ENCODE results near the gene DIPK1B.
"Not testable (repeated sequence)": the region's sequence is repeated elsewhere in the genome, so short reads cannot be mapped to it uniquely, and the experiment has no call there.

DIPK1B gene

DNA sequence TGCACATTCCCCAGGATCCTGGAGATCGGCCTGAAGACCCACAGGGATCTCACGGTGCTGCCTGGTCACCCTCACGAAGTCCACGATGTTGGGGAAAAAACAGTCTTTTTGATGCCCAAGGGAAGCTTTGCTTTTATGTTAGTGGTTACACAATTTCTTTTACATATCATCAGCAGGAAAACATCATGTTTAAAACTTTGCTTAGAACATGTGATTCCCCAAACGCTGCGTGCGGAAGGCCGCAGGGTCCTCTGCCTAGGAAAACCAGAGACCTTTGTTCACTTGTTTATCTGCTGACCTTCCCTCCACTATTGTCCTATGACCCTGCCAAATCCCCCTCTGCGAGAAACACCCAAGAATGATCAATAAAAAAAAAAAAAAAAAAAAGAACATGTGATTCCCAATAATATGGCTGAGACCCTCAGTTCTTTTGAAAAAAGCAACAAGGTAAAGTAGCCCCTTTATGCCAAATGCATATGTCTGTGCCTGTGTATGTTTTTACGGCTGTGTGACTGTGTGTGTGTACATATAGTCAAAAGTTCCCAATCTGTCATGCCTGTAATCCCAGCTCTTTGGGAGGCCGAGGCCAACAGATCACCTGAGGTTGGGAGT is 13.6 kb upstream of the DIPK1B start:
- no peak for DNase-seq (ENCODE audit: low read depth, low spot score)

DNA sequence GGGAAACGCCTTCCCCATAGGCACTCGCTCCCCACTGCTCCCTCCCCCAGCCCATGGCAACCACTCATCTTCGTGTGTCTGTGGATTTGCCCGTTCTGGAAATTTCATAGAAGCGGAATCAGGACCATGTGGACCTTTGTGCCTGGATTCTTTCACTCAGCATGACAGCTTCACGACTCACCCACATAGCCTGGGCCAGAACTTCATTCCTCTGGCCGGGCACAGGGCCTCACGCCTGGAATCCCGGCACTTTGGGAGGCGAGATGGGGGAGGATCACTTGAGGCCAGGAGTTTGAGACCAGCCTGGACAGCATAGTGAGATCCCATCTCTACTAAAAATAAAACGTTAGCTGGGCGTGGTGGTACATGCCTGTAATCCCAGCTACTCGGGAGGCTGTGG is 12.1 kb upstream of the DIPK1B start:
- DNase-seq (ENCODE audit: low read depth, low spot score) = no peak

DNA sequence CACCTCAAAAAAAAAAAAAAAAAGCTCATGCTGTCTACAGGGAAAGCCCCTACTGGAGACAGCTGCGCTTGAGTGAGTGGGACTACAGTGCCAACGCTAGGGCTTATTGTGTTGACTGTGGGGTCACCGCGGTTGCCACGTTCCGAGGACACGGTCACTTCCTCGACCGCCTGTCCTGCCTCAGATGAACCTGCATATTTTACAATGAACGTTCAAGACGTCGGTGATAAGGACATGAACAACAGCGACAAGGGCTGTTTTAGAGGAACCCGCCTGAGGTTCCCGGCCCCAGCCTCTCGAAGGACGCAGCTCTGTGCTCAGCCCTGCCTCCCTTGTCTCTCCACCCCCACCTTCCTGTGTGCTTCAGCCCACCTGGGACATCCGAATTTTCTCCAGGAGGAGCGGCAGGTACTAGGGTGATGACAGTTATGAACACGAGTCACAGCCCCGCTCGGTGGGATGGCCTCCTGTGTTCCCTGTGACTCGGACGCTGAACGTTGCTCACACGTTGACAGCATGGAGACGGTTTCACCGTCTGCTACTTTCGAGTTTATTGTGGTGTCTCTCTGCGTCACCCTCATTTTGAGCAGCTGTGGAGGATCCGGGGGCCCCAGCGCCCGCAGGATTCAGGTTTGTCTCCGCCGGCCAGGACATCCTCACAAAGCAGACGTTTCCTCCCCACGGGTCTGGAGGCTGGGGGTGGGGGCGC is 11.3 kb upstream of the DIPK1B start:
- no peak for DNase-seq (ENCODE audit: low read depth, low spot score)

DNA sequence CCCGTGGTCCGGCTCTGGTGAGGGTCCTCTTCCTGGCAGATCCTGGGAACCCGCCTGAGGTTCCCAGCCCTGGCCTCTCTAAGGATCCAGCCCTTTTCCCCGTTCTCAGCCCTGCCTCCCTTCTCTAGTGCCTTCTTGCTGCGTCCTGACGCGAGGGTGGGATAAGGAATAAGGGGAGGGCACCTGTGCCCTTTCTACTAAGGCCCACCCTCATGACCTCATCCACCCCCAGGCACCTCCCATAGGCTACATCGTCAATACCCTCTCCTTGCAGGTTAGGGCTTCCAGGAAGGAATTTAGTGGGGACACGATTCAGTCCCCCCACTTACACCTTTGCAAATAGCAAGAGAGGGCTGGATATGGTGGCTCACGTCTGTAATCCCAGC is 10.7 kb upstream of the DIPK1B start:
- DNase-seq (ENCODE audit: low read depth, low spot score) = no peak

DNA sequence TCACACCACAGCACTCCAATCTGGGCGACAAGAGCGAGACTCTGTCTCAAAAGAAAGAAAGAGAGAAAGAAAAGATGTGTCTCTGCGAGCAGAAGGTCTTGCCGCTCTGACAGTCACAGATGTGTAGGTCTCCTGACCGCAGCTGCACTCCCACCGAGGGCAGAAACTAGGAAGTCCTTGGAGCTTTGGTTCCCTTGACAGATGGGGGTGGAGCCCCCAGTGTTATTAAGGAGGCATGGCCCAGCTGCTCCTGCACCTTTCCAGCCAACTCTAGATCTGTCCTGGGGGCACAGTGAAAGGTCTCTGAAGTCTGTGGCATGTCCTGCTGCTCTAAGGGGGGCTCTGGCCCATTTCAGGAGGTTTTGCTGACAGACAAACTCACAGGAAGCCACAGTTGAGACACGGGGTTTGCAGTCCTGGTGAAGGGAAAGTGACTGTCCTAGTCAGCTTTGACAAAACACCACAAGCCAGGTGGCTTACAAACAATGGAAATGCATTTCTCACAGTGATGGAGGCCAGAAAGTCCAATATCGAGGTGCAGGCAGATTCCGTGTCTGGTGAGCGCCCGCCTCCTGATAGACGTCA is 9.0 kb upstream of the DIPK1B start:
- peak; percentile 58 for DNase-seq (ENCODE audit: low read depth, low spot score)

DNA sequence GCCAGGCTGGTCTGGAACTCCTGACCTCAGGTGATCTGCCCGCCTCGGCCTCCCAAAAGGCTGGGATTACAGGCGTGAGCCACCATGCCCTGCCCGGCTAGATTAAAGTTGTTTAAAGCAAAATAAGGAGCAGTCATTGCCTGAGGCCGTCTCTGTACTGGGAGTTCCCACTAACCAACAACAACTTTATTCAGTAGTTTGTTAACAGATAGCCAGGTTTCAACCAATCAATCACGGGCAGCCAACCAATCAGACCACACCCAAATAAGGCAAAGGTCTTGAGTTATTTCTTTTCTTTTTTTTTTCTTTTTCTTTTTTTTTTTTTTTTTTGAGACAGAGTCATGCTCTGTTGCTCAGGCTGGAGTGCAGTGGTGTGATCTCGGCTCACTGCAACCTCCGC is 7.6 kb upstream of the DIPK1B start:
- DNase-seq (ENCODE audit: low read depth, low spot score) = not testable (repeated sequence)

DNA sequence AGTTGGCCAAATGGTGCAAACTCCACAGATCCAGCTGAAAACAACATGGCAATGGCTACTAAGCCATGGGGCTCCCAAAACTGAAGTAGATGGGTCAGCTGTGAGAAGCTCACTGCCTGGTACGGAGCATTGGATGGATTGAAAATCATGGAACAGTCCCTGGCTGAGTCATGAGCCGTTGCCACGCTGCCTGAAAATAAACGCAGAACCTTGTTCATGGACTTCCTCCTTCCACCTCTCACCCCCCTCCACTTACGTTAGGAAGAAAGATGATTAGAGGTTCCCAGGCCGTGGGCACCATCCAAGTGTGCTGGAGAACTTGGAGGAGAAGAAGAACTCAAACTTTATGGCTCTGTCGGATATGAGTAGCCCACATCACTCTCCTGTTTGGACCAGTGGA is 6.8 kb upstream of the DIPK1B start:
- DNase-seq (ENCODE audit: low read depth, low spot score) = no peak

DNA sequence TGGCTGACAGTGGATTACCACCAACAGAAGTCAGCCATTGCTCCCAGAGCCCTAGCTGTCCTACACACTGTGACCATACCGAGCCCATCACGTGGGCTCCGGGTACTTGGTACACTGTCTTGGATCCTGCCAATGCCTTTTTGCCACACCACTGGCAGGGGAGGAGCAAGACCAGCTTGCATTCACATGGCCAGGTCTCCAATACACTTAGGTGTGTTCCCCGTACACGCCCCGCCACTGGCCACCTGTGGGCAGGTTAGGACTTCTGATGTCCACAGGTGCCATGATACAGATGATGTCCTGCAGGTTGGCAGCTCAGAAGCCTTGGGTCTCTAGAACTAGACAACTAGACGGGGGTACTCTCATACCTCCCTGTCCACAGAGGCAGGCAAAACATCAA is 5.4 kb upstream of the DIPK1B start:
- no peak for DNase-seq (ENCODE audit: low read depth, low spot score)

DNA sequence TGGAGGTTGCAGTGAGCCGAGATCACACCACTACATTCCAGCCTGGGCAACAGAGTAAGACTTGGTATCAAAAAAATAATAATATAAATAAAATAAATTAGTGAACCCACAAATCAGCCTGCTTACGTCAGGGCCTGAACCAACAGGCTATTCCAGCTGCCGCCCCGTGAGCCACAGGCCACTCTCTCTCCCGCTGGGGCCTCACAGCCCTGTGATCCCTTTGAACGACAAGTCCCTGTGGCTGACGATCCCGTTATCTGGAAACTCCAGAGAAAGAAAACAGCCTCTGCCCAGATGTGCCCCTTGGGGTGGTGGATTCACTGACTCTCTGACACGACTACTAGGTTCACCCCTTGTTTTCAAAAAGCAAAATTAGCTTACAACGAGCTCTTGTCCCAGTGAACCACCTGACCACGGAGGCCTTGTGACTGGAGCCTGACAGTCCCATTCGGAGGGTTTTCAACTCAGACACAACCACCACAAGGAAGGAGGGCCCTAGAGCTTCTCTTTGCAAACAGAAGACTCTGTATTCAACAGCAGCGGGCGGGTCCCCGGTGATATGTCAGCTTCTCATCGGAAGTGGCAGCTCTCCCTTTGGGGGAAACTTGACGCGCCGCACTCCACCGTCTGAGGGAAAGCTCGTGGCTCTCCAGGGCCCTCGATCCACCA is 4.4 kb upstream of the DIPK1B start:
- no peak for DNase-seq (ENCODE audit: low read depth, low spot score)

DNA sequence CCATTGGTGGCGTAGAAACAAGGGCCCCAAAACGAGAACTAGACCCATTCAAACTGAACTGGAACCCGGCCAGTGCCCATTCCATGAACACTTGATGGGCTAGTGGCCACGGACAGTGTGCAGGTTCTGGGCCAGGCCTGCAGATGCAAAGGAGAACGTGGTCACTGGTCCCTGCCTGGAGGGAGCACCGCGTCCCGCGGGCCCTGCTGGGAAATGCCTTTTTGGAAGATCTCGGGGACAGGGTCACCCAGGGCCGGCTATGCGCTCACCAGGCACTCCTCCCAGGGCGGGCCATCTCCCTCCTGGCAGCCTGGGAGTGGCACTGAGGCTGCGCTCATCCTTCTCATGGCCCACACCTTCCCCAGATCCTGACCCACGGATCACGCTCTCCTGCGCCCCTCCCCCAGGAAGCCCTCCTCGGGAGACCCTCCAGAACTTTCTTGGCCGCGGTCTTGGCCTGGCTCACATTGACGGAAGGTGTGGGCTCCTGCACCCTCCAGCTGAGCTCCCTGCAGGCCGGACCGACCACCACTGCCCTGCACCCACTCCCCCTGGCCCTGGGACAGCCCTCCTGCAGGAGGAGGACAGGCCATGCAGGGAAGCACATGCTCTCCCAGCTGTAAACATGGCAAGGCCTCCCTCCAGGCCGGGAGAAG is 2.8 kb upstream of the DIPK1B start:
- DNase-seq (ENCODE audit: low read depth, low spot score) = no peak

DNA sequence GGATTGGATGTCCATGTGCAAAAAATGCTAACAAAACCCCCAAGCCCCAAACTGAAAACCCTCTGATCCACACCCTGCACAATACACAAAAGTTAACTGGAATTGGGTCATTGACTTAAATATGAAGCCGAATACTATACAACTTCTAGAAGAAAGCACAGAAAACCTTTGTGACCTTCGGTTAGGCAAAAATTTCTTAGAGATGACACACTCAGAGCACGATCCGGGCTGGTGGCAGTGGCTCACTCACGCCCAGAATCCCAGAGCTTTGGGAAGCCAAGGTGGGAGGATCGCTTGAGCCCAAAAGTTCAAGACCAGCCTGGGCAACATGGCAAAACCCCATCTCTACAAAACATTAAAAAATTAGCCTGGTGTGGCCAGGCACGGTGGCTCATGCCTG is 1.8 kb upstream of the DIPK1B start:
- DNase-seq (ENCODE audit: low read depth, low spot score) = no peak

DNA sequence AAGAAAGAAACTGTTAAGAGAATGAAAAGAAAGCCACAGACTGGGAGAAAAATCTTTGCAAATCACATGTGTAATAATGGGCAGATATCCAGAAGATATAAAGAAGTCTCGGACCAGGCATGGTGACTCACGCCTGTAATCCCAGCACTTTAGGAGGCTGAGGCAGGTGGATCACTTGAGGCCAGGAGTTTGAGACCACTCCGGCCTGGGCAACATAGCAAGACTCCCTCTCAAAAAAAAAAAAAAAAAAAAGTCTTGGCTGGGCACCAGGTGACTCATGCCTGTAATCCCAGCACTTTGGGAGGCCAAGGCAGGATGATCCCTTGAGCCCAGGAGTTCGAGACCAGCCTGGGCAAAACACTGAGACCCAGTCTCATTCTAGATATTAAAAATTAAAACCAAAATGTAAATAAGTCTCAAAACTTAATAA is 1.1 kb upstream of the DIPK1B start:
- DNase-seq (ENCODE audit: low read depth, low spot score) = not testable (repeated sequence)

DNA sequence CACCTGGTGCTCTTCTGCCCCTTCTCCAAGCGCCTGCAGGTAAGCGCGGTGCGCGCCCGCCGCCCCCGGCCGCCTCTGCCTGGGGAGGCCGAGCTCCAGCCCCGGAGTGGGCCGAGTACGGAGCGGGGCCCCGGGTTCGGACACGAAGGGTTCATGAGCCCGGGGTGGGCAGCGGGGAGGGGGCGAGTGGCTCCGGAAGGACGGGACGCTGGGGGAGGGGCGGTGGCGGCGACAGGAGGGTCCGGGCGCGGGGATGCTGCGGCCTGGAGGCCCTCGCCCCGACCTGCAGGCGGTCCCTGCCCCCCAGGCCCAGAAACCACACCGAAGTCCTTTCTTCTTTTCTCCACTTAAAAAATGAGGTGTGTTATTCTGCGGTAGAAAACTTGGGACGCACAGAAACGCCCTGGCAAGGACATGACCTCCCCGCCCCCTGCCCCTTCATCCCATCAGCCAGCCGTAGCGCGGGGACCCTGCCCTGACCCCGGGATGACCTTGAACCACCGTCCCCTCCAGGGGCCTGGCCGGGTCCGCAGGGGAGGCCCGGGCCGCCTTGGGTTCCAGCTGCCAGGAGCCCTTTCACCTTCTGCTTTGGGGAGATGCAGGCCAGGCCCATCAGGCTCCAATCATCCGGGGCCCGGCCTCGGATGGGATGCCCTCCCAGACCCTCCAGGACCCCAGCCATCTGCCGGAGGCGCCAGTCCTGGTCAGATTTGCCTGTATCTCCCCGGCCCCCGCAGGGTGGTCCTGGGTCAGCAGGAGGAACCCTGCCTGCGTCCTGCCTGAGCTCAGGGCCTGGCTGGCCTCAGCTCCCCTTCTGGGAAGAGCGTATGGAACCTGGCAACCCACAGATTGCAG is 545 bp downstream of the DIPK1B start:
- peak; percentile 23 for DNase-seq (ENCODE audit: low read depth, low spot score)

DNA sequence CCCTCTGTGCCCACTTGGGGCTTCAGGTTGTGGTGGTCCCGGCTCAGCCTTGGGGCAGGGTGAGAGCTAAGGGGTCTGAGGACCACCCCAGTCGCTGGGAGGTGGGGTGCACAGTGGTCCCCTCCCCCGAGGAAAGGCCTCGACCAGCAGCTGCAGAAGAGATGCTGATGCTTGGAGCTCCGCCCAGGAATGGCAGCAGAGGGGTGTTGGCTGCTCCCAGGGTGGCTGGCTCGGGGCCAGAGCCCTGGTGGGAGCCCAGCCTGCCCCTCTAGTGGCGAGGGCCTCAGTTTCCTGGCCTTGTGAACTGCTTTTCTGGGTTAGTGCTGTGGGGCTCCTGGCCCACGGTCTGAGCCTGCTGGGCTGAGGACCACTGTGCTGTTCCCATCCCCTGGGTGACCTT is 1.2 kb downstream of the DIPK1B start:
- DNase-seq (ENCODE audit: low read depth, low spot score) = no peak

DNA sequence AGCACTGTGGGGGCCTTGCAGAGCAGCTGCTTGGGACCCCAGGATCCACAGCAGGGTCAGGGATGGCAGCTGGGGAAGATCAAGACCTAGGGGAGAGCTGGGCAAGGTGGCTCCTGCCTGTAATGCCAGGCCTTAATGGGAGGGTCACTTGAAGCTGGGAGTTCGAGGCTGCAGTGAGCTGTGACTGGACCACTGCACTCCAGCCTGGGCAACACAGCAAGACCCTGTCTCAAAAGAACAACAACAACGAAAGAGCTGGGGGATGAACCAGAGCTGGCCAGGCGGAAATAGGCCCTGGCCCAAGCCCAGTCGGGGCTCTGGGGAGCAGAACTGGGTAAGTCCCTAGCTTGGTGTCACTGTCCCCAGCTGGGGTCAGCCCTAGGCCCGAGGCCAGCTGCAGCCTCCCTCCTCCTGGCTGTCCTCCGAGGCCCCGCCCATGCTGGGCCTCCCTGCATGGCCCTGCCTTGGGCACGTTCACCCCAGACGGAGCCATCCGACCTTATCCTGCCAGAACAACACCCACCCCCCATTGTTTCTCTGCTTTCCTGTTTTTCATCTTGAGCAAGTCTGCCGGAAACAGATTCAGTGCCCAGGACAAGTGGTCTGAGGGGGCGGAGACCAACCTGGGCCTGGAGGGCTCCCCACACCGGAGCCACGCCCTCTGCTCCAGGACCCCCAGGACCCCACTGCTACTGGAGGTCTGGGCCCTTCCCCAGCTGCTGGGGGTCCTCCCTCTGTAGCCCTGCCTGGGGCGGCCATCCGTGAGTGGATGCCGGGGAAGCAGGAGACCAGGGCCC is 1.9 kb downstream of the DIPK1B start:
- peak; percentile 27 for DNase-seq (ENCODE audit: low read depth, low spot score)

DNA sequence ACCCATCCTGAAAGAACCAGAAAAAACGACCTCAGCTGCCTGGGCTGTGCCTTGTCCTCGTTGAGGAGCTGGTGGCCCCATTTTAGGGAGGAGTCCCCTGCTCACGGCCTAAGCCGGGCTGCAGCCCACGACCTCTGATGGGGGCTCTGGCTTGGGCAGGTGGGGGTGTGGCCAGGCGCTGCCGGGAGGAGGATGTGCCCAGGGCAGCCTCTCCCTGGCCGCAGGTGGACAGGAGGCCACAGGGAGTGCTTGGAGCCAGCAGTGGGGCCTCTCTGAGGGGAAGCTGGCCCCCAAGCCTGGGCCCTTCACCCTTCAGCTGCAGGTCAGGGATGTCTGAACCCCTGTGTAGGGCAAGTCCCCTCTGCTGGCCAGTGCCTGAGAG is 2.5 kb downstream of the DIPK1B start:
- no peak for DNase-seq (ENCODE audit: low read depth, low spot score)

DNA sequence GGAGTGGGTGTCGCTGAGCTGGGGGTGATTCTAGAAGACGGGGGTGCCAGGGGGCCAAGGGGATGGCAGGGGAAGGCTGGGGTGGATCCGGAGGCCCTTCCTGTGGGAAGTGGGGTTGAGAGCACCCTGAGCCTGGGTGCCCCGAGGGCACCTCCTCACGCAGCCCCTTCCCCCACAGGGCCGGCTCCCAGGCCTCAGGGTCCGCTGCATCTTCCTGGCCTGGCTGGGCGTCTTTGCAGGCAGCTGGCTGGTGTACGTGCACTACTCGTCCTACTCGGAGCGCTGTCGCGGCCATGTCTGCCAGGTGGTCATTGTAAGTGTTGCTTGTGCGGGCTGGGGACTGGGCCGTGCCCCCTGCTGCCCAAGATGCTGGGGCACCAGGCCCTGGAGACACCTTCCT is 5.0 kb downstream of the DIPK1B start:
- DNase-seq (ENCODE audit: low read depth, low spot score) = no peak

DNA sequence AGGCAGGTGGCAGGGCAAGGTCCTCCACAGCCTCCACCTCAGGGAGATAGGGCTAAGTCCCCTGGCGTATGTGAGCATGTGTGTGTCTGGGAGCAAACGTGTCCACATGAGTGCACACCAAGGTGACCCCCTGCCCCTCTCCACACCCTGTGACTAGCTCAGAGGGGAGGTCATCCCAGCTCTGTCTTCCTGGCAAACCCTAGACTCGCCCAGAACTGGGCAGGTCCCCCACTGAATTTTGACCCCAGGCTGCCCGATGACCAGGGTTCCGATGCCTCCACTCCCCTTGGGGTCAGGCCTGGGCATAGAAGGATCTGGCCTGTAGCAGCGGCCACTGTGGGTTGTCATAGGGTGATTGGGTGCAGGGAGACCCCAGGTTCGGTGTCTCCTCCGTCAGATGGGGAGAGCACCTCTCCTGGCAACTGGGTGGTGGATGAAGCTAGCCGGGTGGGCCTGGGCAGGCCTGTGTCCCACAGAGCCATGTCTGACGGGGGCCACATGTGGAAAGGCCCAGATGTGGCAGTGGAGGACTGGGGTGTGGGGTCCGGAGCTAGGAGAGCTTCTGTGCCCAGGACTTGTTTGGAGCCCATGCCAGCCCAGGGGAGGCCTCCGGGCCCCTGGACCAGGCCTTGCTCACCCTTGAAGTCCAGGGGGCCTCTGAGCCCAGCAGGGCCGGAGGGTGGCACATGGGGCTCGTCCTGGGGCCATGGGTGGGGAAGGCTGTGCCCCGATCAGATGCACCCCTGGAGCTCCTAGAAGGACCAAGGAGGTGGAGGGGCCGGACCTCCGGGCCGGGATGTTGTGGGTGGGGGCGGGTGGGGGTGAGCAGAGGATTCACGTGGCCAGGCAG is 6.2 kb downstream of the DIPK1B start:
- DNase-seq (ENCODE audit: low read depth, low spot score) = no peak

DNA sequence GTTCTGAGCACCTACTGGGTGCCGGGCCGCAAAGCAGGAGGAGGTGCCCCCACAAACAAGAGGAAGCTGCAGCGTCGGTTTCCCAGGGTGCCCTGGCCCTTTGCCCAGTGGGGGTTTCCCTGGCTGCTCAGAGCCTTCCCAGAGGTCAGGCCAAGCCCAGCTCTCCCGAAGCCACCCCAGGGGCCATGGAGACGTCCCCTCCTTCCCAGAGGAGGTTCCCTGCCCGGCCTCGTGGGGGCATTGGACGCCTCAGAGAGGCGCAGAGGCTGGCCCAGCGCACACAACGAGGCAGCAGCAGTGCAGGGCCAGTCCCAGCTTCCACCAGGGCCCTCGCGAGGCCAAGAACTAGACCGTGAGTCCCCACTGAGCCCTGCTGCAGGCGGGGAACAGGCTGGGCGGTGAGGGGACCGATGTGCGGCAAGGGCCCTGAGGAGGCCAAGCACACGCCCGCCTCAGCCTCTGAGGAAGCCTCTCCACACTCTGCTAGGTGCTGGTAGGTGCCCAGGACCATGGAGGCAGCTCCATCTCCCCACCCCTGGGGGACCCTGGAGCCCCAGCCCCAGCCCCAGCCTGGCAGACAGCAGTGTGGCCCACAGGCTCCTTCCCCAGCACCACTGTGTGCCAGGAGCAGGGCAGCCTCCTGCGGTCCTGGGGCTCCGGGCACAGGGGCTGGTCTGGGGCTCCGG is 7.0 kb downstream of the DIPK1B start:
- DNase-seq (ENCODE audit: low read depth, low spot score) = peak; percentile 35
